ENCODE measurements around the gene ABCA12.
"Not testable (repeated sequence)": the region's sequence is repeated elsewhere in the genome, so short reads cannot be mapped to it uniquely, and the experiment has no call there.

ABCA12 gene, protein sequence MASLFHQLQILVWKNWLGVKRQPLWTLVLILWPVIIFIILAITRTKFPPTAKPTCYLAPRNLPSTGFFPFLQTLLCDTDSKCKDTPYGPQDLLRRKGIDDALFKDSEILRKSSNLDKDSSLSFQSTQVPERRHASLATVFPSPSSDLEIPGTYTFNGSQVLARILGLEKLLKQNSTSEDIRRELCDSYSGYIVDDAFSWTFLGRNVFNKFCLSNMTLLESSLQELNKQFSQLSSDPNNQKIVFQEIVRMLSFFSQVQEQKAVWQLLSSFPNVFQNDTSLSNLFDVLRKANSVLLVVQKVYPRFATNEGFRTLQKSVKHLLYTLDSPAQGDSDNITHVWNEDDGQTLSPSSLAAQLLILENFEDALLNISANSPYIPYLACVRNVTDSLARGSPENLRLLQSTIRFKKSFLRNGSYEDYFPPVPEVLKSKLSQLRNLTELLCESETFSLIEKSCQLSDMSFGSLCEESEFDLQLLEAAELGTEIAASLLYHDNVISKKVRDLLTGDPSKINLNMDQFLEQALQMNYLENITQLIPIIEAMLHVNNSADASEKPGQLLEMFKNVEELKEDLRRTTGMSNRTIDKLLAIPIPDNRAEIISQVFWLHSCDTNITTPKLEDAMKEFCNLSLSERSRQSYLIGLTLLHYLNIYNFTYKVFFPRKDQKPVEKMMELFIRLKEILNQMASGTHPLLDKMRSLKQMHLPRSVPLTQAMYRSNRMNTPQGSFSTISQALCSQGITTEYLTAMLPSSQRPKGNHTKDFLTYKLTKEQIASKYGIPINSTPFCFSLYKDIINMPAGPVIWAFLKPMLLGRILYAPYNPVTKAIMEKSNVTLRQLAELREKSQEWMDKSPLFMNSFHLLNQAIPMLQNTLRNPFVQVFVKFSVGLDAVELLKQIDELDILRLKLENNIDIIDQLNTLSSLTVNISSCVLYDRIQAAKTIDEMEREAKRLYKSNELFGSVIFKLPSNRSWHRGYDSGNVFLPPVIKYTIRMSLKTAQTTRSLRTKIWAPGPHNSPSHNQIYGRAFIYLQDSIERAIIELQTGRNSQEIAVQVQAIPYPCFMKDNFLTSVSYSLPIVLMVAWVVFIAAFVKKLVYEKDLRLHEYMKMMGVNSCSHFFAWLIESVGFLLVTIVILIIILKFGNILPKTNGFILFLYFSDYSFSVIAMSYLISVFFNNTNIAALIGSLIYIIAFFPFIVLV (N-terminal part only)

DNA sequence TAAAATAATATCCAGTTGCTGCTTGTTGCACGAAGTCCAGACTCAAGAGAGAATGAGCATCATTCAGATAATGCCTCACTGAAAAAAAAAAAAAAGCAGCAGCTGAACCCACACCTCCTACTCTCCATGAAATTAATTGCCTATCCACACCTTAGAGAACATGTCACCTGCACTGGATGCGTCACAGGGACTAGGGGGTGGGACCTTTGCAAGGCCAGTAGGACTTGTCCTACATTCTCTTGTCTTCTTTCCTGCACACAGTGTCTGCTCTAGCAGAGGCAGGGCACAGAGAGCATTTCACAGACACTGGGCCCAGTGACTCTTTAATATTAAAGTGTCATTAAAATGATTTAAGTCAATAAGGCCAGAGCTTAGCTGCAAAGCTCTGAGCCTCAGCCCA, at the start of gene ABCA12:
Gene ABCA12, minus strand, starts transcription at position 148 of the 400 bp plus-strand sequence. CDS start 418 bp downstream, outside the sequence.
- FAIRE-seq = no peak

DNA sequence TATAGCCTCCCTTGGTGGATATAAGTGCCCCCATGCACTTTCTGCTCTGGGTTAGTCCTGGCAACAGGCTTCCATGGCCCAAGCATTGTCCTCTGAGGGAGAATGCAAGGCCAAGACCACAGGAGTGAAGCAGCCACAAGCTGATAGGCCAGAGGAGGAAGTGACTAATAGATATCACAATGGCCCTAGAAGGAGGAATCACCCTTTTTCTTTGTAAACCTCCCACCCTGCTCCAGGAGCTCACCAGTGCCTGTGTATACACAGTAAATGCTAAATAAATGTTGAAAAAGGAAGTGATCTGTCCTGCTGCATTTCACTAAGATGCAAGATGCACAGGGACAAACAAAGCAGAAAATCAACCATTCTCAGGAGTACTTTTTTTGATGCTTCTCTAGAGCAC, 49.7 kb upstream of the ABCA12 start:
- FAIRE-seq = no peak

DNA sequence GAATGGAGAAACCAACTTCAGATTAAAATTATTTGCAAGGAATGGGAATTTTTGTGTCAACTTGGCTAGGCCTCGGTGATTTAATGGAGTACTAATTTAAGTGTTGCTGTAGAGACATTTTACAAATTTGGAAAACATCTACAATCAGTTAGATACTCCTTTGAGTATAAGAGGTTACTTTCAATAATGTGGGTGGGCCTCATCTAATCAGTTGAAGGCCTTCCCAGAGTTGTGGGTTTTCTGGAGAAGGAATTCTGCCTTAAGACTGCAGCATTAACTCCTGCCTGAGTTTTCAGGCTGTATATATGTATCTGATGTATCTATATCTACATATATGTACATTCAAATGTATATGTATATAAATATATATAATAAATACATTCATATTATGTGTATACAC, 47.6 kb upstream of the ABCA12 start:
- no peak for FAIRE-seq

GRCh38 chr2:215178121-215178520, 39.7 kb upstream of the ABCA12 start:
- no peak for FAIRE-seq

DNA sequence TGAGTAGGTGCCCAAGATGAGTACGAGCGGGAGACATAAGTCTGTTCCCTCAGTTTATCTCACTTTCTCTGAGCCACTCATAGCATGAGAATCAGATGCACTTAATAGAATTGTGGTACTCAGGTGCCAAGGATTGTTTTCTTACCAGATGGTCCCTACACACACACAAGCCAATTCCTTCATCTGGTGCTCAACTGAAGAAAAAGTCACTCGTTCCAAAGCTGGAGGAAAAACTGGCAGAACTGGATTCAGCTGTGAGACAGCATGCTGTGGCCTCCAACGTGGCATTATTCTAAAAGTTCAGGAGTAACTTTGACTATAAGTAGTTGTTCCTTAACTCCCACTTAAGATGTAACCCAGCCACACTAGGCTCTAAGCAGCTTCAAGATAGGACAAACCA, 33.4 kb upstream of the ABCA12 start:
- FAIRE-seq = no peak

GRCh38 chr2:215171151-215171550, 32.7 kb upstream of the ABCA12 start:
- no peak for FAIRE-seq

GRCh38 chr2:215166505-215166904, 28.1 kb upstream of the ABCA12 start:
- FAIRE-seq = not testable (repeated sequence)

GRCh38 chr2:215163319-215163718, 24.9 kb upstream of the ABCA12 start:
- FAIRE-seq = not testable (repeated sequence)

- FAIRE-seq = no peak
Observed at GRCh38 chr2:215161301-215161829, 22.9 kb upstream of the ABCA12 start.

GRCh38 chr2:215160081-215160480, 21.7 kb upstream of the ABCA12 start:
- FAIRE-seq = no peak

GRCh38 chr2:215156453-215156852, 18.0 kb upstream of the ABCA12 start:
- FAIRE-seq = no peak

GRCh38 chr2:215149894-215150293, 11.5 kb upstream of the ABCA12 start:
- FAIRE-seq = no peak

DNA sequence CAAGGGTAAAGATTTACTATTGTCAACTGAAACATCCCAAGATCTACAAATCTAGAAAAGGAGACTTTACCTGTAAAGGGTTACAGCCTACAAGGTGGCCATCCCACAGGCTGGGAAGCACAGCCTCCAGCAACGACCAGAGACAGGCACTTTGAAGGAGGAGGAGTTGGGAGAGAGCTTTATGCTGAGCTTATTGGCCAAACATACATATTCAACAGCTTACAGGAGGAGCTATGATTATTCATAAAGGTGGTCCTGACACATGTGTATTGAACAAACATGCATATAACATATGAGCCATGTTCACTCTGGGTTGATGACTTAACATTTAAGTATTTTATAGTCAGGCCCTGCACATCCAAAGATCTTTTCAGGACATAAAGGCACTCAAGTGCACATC, 11.1 kb upstream of the ABCA12 start:
- FAIRE-seq = no peak

DNA sequence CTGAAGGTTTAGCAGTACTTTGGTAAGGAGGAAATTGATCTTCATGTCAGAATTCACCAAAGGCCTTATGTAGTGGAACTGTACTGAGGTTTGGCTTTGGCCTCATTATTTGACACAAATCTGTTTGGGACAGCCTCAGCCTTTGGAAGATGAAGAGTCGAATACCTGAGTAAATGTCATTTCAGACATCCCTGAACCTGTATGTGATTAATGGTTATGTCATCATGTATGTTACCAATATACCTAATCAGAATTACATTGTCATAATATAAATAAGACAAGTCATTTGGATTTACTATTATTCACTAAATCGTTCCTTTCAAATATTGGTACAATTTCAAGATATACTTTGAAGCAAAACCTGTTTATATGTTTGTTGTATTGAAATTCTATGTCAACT, 10.6 kb upstream of the ABCA12 start:
- no peak for FAIRE-seq

DNA sequence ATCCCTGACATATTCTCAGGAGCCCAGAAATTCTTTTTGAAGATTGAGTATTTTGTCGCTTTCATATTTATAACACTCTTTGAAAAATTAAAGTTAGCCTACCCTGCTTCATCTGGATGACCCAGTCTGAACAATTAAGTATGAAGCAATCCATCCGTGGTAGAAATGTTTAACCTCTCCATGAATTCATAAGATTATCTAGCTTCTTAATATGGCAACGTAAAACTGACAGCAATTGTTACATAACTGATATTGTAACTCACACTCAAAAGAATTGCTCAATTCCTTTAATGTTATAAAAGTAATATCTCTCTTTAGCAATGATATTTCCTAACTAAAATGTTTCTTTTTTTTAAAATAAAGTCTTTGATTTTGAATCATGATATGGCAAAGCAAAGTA, 7.2 kb upstream of the ABCA12 start:
- FAIRE-seq = no peak

DNA sequence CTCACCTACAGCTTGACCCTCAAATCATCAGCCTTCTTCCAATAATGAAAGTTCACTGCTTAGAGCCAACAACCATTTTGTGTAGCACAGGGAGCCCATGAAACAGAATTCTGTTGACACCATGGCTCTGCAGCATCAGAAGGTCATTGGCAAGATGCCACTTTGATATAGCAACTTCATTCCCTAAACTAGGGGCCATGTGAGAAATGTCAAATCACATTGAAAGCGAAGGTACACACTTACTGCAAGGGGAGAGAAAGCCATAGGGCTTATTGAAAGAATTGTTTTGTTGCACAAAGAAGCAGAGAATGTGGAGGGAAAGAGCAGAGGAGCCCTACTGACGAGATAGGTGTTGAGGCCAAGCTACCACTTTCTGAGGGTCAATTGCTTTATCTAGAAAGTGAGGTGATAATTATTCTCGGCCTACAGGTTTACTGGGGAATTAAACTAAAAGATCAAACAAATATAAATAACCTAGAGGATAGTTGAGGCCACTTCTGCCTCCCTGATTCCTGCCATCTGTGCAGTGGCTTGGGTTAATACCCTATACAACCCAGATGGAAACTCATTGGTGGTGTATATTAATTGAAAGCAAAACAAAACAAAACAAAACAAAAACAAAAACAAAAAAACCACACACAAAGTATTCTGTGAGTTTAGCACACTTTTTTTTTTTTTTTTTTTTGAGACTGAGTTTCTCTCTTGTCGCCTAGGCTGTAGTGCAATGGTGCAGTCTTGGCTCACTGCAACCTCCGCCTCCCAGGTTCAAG, 5.9 kb upstream of the ABCA12 start:
- FAIRE-seq = no peak

GRCh38 chr2:215143458-215143857, 5.0 kb upstream of the ABCA12 start:
- FAIRE-seq = no peak

DNA sequence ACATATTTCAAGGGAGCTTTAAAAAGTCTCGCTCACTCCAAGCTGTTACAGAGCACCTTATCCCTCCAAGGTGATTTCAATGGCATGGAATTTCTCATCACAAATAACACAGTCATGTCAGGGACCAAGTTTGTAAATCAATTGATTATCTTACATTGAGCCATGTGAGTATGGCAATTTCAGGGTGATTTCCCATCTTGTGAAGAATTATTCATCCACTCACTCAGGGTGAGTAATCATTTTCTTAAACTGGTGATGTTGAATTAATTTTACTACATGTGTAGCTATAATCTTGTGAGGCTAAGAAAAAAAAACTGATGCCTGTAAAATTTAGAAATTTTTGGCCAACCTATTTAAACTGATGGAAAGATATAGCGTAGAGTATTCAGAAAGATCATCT, 3.3 kb upstream of the ABCA12 start:
- no peak for FAIRE-seq

DNA sequence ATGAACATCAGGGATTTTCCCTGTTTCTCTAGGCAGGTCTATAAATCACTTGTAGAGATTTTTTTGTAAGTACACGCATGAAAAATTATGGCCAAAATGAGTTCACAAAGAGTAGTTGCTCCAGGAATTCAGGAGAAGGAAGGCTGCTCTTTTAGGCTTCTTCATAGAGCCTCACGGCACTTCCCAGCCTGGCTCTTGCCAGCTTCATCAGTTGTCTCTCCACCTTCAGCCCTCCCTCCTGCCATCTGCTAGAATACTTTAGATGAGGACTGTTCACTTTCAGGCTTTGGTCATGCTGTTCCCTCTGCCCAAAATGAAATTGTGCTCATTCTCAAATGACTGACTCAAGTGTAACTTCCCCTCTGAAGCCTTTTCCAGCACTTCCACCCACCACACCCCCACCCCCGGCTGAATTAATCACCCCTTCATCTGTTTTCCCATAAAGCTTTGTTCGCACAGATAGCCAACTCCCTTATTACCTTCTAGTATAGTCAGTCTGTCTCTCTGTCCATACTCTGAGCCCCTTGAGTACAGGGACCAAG, 1.8 kb upstream of the ABCA12 start:
- FAIRE-seq = no peak

GRCh38 chr2:215137741-215138340, 585 bp downstream of the ABCA12 start:
- no peak for FAIRE-seq

DNA sequence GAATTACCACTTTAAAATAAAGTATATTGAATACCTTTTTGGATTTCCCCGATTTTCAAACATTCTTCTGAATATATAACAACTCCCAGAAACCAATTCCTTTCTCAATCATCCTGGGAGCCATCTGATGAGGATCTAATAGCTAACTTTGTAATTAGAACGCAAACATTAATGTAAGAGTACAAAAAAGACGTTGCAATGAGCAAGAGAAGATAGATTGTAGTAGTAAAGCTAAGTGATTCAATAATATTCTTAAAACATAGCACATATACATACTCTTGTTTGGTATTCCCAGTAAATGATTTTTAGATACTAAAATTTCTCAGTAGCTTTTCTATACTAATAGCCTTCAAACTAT, 1.1 kb downstream of the ABCA12 start:
- no peak for FAIRE-seq

Data from TTC549 (cell line).